NCI-H2227 (cell line): ENCODE measurements around the gene HSF2BP.
"Not testable (repeated sequence)": the region's sequence is repeated elsewhere in the genome, so short reads cannot be mapped to it uniquely, and the experiment has no call there.

Source experiments
- DNase-seq: peaks from one replicate; lab custom pipeline; 2025; ENCODE audit not compliant: unreplicated experiment; lab: John Stamatoyannopoulos, UW

Gene HSF2BP

GRCh38 chr21:43659136-43660000 is at the start of gene HSF2BP, which contains the start of gene RRP1B:
TSS of gene HSF2BP (minus strand) at chr21:43659488. CDS start at chr21:43658096, 1,392 bp downstream.
TSS of gene RRP1B (plus strand) at chr21:43659560. CDS start at chr21:43659665, 105 bp downstream.
- DNase-seq = peak; percentile 93

GRCh38 chr21:43708745-43709381 is 49.6 kb upstream of the HSF2BP start:
- no peak for DNase-seq

DNA sequence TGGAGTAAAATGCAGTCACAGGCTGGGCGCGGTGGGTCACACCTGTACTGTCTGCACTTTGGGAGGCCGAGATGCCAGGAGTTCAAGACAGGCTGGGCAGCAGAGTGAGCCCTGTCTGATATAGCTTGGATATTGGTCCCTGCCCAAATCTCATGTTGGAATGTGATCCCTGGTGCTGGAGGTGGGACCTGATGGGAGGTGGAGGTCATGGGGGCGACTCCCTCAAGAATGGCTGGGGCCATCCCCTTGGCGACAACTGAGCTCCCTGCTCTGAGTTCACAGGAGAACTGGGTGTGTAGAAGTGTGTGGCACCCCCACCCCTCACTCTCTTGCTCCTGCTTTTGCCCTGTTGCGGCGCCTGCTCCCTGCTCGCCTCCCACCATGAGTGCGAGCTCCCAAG is 48.2 kb upstream of the HSF2BP start:
- no peak for DNase-seq

- peak; percentile 63 for DNase-seq
Observed at GRCh38 chr21:43703035-43703880, 44.0 kb upstream of the HSF2BP start.

GRCh38 chr21:43702785-43703034 is 43.4 kb upstream of the HSF2BP start:
- no peak for DNase-seq

DNA sequence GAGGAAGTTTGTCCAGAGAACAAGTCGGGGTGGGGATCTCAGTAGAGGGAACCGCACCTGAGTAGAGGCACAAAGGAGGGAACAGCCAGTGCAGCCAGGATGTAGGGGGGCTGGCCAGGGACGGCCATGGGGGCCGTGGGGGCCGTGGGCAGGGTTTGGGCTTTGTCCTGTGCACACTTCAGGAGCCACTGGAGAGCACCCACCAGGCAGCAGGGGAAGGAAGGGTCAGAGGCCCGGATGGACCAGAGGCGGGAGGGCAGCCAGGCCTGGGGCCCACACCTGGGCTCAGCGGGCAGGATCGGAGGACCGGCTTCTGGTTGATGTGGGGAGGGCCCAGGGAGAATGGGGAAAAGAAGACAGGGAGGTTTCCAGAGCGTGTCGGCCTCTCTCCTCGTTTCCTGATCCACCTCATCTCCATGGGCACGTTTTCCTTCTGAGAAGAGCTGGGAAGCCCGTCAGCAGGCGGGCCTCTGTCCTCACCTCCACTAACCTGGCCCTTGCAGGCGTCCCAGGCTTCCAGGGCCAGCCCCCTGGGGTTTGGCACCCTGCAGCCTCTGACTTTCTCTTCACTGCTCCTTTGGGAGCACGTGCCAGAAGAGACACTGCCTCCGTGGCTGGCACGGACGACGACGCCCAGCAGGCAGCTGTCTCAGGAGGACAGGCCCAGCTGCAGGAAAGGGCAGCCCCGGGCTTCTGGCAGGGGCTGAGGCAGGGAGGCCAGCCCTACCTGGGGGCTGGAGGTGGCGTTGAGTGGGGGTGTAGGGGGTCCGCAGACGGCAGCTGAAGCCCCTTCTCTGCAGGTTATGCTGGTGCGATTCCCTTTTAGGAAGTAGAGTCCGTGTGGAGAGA is 42.9 kb upstream of the HSF2BP start:
- no peak for DNase-seq

GRCh38 chr21:43699933-43700599 is 40.8 kb upstream of the HSF2BP start:
- no peak for DNase-seq

DNA sequence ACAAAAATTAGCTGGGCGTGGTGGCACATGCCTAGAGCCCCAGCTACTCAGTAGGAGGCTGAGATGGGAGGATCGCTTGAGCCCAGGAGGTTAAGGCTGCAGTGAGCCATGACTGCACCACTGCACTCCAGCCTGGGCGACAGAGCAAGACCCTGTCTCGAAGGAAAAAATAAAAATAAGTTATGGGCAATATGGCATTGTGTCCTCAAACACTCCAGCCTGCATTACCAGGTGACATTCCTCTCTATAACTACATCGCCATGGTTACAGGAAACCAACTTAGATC is 40.1 kb upstream of the HSF2BP start:
- not testable (repeated sequence) for DNase-seq

- no peak for DNase-seq
Observed at GRCh38 chr21:43697758-43698643, 38.7 kb upstream of the HSF2BP start.

GRCh38 chr21:43696214-43696613 is 36.9 kb upstream of the HSF2BP start:
- no peak for DNase-seq

DNA sequence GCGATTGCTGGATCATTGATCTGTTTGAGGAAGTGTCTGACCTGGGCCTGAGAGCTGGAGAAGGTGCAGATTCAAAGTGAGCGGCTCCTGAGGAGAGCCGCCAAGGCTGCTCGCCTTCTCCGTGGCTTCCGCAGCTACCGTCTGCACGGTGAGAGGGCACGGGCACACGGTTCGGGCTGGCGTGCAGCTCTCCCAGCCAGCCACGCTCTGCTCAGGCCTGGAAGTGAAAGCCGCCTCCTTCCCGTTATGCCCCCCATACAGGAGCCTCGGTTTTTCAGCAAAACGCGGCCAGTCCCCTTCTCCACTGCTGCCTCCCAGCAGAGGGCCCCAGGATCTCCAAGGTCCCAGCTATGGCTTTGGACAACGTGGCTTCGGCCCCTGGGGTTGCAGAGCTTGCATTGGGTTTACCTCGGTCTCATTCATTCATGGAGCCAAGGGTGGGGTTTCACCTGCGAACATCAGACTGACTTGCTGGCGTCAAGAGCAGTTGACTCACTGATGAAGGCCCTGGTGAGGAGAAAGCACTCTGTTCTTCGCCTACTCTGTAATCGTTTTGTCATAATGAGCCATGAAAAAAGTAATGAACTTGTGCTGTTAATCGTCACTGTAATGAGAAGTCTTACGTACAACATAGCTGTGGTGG is 35.3 kb upstream of the HSF2BP start:
- DNase-seq = no peak

GRCh38 chr21:43693981-43694380 is 34.7 kb upstream of the HSF2BP start:
- DNase-seq = no peak

- no peak for DNase-seq
Observed at GRCh38 chr21:43692949-43693348, 33.7 kb upstream of the HSF2BP start.

- DNase-seq = no peak
Observed at GRCh38 chr21:43691801-43692200, 32.5 kb upstream of the HSF2BP start.

DNA sequence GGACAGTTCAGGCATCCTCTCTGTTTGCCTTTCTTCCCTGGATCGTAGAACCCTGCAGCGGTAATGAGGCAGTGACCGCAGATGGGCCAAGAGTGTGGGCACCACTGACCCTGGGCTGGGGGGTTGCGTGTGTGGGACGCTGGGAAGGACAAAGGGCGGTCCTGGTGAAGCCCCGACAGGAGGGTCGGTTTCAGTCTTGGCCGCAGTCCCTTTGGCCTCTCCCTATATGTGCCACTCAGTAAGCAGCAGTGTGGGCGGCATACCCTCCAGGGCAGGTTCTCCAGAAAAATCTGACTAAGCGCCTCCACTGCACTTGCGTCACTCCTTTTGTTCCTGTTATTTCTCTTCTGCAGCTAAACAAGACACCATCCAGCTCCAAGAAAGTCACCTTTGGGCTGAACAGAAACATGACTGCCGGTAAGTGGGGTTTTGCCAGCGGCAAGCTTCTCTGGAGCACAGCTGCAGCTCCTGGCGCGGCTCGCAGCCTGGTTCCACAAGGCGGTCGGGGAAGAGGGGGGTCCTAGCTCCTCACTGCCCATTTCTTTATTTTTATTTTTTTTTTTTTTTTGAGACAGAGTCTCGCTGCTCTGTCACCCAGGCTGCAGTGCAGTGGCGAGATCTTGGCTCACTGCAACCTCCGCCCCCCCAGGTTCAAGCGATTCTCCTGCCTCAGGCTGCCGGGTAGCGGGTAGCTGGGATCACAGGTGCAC is 32.0 kb upstream of the HSF2BP start:
- no peak for DNase-seq

DNA sequence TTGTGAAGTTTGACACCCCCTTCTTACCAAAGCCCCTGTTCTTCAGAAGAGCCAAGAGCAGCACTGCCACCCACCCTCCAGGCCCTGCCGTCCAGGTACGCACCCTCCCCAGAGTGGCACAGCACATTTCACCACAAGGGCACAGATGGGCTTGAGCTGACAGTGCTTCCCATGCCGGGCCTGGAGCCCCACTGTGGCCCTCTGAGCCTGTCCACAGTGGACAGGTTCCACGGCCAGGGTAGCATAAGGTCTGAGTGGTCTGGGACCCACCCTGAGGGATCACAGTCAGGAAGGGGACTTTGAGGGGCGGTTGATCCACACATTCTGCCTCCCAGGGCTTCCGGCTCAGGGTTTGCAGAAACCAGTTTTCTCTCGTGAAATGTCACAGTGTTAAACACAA is 31.1 kb upstream of the HSF2BP start:
- no peak for DNase-seq

DNA sequence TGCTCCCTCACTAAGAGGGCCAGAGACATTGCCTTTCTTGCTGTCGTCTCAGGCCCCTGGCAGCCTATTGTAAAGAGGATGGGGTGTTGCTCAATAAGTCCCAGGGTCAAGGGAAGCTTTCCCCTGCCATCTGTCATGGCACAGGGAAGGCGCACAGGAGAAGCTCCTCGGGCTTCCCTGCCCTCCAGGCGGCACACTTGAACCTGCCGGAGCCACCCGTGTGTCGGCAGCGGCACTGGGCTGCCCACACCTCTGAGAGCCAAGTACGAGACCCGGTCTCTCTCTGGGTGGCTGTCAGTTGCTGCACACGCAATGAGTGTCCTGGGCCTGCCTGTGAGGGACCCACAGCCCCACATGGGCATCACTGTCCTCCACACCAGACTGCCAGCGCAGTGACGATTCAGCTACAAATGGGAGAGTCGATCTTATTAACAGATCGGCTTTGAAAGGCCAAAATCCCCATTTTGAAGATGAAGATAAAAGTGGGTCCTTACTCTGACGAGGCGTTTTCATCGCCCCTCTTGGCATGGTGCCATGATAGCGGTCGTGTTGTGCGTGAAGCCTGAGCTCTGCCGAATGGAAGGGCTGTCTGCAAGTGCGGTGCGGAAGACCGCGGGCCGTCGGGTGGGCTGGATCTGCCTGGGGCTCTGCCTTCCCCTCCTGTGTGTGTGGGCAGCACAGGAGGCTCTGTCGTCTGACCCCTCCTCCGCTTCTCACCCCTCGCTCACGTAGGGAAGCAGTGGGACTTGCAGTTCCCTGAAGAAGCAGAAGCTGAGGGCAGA is 30.5 kb upstream of the HSF2BP start:
- no peak for DNase-seq

- DNase-seq = no peak
Observed at GRCh38 chr21:43688906-43689305, 29.6 kb upstream of the HSF2BP start.
